Measurements from ENCODE around the gene EEF1AKMT3.

Gene EEF1AKMT3

GRCh38 chr12:57821474-57822214 is 49.2 kb downstream of the EEF1AKMT3 start:
- DNase-seq, result no peak

- no peak for DNase-seq
Observed at GRCh38 chr12:57822392-57823130, 50.1 kb downstream of the EEF1AKMT3 start.

- DNase-seq, result no peak
Observed at GRCh38 chr12:57823131-57823907, 50.9 kb downstream of the EEF1AKMT3 start.

GRCh38 chr12:57823908-57824640 is 51.7 kb downstream of the EEF1AKMT3 start:
- no peak for DNase-seq

- DNase-seq, result no peak
Observed at GRCh38 chr12:57825451-57825850, 53.0 kb downstream of the EEF1AKMT3 start.

- no peak for DNase-seq
Observed at GRCh38 chr12:57826400-57826799, 54.0 kb downstream of the EEF1AKMT3 start.

- no peak for DNase-seq
Observed at GRCh38 chr12:57826966-57827365, 54.6 kb downstream of the EEF1AKMT3 start.

GRCh38 chr12:57829025-57829777 is 56.8 kb downstream of the EEF1AKMT3 start:
- no peak for DNase-seq

GRCh38 chr12:57830393-57830792 is 58.0 kb downstream of the EEF1AKMT3 start:
- DNase-seq, result no peak

All from NCI-H510A treated with DMSO at 0.1 percent for 48 hours (cell line).